ENCODE measurements around the gene SSNA1.

The SSNA1 gene

DNA sequence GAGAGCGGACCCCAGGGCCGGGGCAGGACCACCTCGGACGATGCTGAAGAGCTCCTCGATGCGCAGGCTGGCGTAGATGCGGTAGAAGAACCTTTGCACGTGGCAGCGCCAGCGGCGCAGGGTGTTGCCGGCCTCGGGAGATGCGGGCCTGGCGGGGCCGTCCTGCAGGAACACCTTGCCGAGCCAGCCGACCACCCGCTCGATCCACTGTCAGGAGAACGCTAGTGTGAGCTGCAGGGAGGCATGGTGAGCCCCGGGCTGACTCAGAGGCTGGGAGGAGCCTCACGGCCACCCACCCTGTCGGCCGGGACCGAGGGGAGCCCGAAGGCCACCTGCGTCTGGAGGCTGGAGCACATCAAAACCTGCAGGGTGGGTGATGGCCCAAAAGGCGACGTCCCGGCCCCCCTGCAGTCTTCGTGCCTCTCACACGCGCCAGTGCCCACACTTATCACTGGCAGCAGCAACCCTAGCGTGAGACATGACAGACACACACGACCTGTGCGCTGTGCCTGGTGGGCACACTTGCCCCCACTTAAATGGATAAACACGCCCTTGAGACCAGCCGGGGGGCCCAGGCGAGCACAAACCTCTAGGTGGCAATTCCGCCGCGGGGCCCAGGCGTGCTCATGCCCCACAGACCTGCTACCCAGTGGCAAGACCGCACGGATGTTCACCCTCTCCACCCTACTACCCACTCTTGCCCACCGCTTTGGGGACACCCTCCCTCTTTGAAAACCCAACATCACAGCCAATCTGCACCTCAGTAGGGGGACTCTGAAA is 3.4 kb upstream of the SSNA1 start:
- no peak for DNase-seq (ENCODE audit: low read depth)

DNA sequence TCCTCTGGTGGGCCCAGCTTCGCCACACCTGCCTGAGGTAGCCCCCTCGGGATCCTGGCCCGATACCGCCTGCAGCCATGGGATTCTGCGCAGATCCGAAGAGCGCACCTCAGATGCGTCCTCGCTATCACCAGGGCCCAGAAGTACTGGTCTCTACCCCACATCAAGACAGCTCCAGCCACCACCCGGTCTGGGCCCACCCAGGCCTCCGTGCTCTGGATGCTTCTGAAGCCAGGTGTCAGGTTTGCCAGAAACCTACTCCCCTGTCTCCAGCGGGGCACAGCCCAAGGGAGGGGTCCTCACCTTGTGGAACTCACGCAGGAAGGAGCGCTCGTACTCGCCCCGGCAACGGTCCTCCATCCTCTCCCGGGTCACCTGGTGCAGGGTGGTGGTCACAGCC is 2.6 kb upstream of the SSNA1 start:
- no peak for DNase-seq (ENCODE audit: low read depth)

DNA sequence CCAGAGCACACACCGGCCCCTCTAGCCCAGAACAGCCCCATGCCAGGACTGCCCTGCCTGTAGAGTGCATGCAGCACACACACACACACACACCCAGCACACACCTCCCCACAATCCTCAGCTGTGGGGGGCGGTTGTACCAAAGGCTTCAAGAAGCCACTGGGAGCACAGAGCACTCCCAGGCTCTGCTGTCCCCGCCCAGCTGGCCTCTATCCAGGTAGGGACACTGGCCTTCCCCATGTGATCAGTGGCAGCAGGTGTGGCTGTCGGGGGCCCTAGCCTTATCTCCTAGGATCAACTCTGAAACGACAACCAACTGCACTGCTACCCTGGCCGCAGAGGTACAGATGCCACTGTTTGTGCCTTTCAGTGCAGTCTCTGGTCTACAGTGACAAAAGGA is 2.1 kb upstream of the SSNA1 start:
- DNase-seq (ENCODE audit: low read depth) = no peak

DNA sequence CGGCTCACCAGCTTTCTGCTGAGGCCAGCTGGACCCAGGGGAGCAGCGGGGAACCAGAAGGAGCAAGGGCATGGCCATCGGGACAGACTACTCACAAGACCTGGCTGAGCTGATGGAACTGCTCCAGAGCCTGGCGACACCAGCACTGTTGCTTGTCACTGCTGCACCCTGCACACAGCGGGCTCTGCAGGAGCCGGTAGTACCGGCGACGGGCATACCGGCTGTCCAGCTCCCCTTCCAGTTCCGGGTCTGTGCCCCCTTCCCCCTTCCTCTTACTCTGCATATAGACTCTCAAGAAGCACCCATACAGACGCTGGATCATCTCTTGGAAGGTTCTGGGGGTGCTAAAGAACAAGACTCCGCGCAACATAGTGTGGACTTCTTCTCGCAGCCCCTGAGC is 1.1 kb upstream of the SSNA1 start:
- no peak for DNase-seq (ENCODE audit: low read depth)

DNA sequence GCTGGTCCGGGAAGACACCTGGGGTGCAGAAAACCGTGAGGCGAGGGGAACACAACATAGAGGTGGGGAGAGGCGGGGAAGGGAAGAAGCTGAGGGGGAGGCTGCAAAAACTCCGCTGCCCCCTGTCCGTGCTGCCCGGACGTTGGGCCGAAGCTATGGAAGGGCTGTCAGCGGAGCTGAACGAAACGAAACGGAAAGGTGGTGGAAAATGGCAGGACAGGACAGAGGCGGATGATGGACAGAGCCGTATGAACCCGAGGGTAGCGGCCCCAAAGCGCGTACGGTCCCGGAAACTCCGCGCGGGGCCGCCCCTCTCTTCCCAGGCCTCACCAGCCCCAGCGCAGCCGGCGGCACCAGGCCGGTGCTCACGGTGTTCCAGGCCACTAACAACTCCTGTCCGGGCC is 388 bp upstream of the SSNA1 start:
- no peak for DNase-seq (ENCODE audit: low read depth)

DNA sequence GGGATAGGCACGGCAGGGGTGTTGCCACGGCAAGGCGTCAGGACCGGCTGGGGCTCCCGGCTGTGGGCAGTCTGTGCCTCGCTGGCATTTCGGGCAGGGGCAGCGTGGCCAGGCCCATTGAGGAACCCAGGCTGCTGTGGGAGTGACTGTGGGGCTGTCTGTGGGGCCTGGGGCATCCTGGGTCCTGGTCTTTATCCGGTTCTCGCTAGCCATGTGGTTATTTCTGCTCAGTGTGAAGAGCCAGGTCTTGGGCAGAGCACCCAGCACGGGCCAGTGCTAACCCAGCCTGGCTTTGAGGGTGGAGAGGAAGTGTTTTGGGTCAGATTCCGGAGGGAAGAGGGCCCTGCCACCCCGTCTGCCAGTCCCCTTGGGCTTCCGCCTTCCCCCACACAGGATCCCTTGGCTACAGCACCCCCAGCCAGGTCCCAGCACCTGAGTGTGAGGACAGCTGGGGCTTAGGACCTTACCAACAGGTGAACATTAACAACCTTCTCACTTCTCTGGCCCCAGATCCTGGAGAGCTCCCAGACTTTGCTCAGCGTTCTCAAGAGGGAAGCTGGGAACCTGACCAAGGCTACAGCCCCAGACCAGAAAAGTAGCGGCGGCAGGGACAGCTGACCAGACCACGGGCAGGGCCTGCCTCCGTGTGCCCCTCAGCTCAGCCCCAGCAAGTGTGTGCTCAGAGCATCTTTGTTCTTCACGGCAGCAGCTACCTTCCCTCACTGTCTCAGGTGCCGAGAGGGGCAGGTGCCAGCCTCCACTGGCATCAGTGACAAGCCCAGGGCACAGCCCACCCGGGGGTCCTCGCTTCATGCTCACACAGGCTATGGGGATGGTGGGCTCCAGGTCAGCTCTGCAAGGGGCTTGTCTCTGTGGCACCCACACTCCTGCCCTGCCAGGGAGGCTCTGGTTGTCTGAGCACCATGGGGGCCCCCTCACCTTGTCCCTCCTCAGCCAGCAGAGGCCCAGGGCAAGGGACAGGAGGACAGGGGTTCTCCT is 1.1 kb downstream of the SSNA1 start:
- DNase-seq (ENCODE audit: low read depth) = no peak

DNA sequence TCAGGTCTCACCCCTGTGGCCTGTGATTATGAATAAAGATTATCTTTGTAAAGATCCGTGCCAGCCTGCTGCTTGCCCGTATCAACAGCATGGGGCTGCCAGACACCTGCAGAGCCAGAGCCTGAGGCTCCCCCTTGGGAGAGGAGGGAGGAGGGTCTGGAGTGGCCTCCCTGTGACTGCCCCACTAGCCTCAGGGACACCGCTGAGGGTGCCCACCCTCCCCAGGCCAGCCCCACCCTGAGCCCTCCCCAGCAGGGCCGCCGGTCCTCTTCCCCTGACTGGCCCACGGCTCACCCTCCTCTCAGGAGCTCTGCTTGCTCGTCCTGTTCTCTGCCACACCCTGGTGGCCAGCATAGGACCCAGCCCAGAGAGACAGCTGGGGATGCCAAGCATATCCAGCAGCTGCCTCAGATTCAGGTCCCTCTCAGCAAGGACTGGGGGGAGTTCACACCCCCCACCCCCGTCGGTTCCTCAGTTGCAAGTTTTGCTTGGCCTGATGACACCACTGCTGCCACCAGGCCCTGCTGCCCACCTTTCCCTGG is 1.9 kb downstream of the SSNA1 start:
- DNase-seq (ENCODE audit: low read depth) = no peak

DNA sequence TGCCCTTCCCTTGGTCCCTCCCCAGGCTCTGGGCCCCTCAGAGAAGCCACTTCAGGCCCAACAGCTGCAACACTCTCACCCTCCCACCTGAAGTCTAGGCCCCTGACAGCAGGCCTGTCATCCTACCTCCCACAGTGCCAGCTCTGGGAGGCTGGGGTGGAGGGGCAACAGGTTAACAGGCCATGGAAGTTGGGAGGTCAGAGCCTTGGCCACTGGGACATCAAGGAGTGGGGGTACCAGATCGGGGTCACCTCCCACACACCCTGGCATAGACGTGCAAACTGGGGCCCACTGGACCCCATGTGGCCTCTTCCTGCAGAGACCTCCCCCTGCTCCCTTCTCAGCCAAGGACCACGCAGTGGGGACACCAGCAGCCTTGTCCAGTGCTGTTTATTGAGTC is 2.8 kb downstream of the SSNA1 start:
- no peak for DNase-seq (ENCODE audit: low read depth)

DNA sequence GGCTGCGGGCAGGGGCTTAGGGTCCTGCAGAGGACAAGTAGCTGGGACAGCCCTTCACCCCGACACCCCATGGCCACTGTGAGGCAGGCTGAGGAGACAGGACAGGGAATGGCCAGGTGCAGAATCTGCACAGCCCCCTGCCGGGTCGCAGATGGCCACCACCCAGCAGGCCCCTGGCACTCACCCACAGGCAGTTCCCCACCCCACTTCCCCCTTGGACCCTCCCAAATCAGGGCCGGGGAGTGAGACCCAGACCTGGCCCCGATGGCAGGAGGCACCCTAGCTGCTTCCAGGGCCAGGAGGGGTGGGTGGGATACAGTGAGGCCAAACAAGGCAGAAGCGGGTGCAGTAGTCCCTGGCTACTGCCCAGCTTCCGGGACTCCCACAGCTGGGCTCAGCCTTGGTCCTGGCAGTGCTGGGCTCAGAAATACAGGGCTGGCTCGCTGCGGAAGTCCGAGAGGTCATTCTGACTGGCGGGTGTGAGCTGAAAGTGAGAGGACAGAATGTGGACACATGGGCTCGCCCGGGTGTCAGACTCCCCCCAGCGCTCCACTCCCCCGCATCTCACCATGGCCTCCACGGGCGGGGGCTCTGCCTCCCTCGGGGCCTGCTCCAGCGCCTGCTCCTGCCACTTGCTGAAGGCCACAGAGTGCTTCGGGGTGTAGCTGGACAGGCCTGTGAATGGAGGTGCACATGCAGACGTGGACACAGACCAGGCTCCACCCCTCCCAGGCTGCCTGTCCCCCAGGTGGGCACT is 3.4 kb downstream of the SSNA1 start:
- DNase-seq (ENCODE audit: low read depth) = no peak

DNA sequence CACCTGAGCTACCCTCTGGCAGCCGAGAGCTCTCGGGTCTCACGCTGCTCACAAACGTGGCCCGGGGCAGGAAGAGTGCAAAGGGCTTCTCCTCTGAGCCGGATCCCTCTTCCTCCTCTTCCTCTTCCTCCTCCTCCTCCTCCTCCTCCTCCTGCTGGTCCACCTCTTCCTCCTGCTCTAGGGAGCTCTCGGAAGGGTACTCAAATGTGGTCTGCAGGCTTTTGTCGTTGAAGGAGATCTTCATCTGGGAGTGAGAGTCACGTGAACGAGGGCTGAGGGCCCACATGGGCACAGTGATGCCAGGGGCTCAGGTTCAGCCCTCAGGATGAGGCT is 3.9 kb downstream of the SSNA1 start:
- no peak for DNase-seq (ENCODE audit: low read depth)

DNA sequence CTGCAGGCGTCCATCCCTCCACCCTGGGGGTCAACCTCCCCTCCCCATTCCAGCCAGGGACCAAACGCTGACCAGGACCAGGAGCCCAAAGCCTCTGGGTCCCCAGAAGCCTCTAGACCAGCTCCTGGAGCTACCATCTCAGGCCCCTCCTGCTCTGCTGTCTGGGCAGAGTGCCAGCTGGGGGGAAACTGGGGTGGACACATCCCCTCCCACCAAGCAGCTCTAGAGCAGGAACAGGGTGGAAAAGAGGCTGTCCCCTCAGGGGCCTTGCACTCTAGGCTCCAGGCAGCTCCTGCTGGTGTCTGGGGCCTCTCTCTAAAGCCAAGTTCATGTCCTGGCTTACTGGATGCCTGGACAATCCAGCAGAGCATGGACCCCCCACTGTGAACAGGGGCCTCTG is 4.4 kb downstream of the SSNA1 start:
- DNase-seq (ENCODE audit: low read depth) = no peak

DNA sequence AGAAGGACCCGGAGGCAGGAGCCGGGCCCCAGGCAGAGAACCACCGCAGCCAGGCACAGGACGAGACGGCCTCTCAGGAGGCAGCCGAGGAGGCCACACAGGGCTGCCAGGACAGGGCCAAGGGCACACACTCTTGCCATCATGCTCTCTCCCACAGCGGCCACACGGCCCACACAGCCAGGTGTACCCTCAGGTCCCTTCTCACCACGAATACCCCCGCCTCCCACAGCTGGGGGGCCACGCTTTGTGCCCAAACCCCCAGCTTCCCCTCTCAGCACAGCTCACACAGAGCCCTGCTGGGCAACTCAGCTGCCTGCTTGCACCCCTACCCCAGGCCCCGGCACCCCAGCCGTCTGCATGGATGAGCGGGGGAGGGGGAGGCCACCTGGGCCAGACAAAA is 5.3 kb downstream of the SSNA1 start:
- no peak for DNase-seq (ENCODE audit: low read depth)

DNA sequence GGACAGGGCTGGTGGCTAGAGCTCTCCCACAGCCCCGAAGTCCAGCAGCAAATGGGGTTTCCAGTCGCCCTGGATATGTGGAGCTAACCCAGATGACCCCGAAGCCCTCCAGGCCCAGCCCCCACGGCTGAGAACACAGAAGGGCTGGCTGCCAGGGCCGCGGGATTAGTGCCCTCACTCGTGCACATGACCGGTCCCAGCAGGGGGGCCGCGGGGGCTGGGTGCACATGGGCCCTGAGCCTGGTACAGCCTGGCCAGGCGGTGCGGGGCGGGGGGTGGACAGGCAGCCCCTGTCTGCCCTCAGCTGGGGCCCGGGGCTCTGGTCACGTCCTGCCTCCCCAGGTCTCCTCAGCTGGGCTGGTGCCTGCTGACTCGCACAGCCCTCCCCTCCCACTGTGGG is 5.9 kb downstream of the SSNA1 start:
- no peak for DNase-seq (ENCODE audit: low read depth)

DNA sequence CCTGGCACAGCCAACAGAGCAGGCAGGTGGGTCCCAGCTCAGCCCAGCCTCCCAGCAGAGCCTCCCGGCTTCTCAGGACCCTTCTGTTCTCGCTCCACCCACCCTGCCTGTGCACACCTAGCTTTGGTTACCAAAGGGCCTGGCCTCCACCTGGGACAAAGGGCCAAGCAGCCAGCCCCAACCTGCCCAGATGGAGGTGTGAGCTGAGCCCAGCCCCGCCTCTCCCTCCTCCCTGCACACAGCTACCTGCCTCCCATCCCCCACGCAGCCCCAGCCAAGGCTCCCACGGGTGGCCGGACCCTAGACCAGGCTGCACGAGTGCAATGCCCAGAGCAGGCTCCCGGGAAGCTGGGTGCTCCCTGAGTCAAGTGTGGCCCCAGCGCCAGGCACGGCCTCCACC is 6.4 kb downstream of the SSNA1 start:
- DNase-seq (ENCODE audit: low read depth) = no peak

DNA sequence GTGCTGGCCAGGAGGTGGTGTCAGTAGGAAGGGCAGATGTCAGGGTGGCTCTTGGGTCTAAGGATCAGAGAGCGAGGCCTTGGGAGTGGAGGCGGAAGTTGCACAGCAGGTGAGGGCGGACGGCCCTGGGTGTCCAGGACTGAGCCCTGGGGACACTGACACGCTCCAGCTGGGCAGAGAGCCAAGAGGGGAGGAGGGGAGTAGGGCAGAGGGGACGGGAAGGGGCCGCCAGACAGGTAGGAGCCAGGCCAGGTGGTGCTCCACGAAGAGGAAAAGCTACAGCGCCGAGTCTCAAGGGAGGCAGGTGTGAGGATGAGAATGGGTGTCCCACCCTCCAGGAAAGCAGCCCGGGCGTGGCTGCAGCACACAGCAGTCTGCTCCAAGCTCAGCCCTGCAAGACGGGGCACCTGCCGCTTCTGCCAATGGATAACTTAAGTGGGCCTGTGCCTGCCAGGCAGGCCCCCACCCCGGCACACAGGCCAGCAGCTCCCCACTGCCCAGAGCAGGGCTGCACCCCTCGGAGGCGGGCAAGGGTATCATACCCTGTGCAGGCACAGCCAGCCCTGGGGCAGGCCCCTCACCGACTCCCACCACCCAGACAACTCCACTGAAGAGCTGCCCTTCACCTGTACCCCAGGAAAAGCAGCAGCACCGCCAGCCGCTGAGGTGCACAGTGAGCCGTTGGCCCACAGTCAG is 7.2 kb downstream of the SSNA1 start:
- no peak for DNase-seq (ENCODE audit: low read depth)

DNA sequence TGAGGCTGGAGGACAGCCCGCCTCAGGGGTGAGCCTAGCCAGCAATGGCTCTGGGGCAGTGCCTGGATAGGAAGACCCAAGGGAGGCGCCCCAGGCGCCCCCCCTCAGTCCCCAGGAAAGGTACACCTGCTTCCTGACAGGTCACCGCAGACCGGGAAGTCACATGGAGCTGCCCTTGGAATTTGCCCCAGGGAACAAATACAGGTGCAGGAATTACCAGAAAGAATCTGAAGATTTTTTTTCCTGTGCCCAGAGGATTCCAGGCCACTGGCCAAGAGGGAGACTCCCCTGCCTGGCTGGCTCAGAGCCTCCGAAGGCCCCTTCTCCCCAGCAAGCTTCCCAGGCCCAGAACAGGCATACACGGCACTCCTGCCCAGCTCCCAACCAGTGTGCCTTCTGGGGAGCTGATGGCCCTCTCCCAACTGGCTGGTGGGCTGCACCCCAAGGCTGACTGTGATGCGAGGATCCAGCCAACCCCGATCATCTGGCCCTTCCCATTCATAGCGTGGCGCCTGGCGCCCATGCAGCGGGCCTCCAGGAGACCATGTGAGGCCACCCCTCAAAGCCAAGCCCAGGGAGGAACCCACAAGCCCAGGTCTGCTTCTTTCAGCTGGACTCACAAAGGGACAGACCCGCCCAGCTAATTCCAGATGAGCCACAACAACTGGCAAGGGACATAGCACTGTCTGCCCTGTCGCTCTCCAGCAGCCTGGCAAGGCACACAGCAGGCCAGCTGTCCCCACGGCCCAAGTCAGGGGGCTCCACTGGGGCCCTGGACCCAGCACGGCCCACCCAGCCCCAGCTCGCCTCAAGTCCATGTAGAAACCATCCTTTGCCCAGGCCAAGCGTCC is 9.8 kb downstream of the SSNA1 start:
- DNase-seq (ENCODE audit: low read depth) = no peak

DNA sequence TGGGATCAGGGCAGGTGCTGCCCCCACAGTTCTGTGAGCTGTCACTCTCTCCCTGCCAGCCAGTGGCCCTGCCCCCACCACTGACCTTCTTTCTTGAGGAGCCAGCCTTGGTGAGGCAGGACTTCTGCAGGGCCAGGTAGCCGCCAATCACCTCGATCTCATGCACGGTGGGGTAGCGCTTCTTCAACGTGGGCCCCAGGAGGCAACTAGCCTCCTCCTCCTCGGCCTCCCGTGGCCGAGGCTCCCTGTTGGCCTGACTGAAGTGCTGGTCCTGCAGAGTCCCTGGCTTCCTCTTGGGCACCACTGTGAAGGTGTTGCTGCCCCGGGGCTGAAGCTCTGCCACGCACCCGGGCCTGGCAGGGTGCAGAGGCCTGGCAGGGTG is 10.4 kb downstream of the SSNA1 start:
- DNase-seq (ENCODE audit: low read depth) = no peak

DNA sequence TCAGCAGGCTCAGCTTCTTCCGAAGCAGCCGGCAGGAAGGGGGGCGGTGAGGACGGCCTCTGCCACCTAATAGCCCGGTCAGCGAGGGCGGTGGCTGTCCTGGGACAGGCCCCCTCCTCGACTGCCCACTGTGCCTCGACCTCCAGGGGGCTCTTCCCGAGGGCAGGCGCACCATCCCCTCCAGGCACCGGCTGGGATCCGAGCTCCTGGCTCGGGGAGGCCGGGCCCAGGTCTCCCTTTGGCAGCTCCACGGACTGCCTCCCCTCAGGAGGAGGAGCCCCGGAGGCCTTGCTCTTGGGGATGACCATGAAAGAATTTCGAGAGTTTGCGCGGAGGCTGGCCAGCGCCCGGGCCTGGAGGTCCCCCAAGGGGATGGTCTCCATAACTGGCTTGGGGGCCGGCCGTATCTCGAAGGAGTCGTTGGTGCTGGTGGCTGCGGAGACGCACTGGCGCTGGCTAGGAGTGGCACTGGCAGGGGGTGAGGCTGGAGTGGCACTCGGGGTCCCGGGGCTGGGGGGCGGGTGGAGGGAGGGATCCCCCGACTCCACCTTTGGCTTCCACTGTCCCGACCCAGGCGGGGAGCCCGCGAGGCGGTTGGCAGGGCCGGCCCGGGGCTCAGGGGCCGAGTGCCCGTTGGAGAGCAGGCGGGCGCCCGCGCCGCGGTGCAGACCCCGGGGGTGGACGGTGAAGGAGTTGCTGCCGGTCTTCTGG is 11.1 kb downstream of the SSNA1 start:
- DNase-seq (ENCODE audit: low read depth) = peak; percentile 7

DNA sequence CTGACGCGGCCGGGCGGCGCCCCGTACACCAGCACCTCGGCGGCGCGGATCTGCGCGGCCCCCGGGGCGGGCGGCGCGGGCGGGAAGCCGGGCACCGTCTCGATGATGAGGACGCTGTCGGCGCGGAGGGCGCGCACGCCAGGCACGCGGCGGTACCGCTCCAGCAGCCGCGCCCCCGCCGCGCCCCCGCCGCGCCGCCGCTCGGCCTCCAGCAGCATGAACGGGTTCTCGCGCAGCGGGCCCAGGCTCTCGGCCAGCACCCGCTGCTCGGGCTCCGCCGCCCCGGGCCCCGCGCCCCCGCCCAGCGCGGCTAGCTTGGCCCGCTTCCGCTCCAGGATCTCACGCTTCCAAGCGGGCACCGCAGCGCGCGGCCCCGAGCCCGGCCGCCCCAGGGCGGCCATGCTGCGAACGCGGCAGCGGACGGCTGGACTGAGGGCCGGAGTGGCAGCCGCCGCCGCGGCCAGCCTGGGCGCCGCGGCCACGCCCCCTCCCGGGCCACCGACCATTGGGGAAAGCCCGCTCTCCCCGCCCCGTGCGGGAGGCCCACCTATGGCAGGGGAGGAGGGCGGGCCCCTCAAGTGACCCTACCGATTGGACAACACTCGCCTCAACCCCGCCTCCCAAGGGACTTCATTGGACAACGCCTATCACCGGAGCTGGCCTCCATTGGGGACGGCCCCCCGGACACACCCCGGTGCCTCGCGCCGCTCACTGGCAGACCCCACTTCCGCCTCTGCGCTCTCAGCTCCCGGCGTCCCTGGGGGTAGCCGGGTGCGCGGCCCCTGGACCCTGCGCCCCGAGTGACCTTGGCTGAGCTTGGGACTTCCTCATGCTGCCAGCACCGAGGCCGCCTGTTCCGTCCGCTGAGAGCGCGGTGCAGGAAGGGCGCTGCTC is 12.1 kb downstream of the SSNA1 start, which contains the start of gene TPRN:
TPRN (minus strand) TSS at position 431 of the 894 bp plus-strand sequence; CDS start at position 401, 30 bp downstream.
- DNase-seq (ENCODE audit: low read depth) = peak; percentile 99

Data from fibroblast of gingiva (primary cell).